Suprapubic skin (tissue), 4 donors: ENCODE measurements around the gene CTNNA2.

ENCODE experiments used
- EP300 ChIP-seq: sonication (generic); formaldehyde crosslinking; IDR thresholded peaks from one replicate; pipeline ENCODE4 v1.6.1; 2017; ENCODE audit warnings: antibody characterized with exemption
- POLR2A ChIP-seq, 2 donors: fragments of 450-650 bp; IDR thresholded peaks; one replicate each; pipeline ENCODE4 v1.6.1; 2017; ENCODE audit warnings: antibody characterized with exemption in 2 of 2, mild to moderate bottlenecking in 2 of 2, moderate library complexity in 2 of 2
- POLR2AphosphoS5 ChIP-seq, 3 donors: sonication (generic); formaldehyde crosslinking; IDR thresholded peaks; one replicate each; pipeline ENCODE4 v1.6.1; 2017; ENCODE audit warnings: antibody characterized with exemption in 3 of 3
- TF ChIP-seq, protein P1 (sequence below), 2 donors: fragments of 200-600 bp in 1 of 2; fragments of 450-650 bp in 1 of 2; sonication (generic) in 1 of 2; IDR thresholded peaks; one replicate each; pipeline ENCODE4 v1.5.1; 2016 to 2019; ENCODE audit warnings: antibody characterized with exemption in 2 of 2, mild to moderate bottlenecking in 1 of 2, moderate library complexity in 1 of 2

DNA sequence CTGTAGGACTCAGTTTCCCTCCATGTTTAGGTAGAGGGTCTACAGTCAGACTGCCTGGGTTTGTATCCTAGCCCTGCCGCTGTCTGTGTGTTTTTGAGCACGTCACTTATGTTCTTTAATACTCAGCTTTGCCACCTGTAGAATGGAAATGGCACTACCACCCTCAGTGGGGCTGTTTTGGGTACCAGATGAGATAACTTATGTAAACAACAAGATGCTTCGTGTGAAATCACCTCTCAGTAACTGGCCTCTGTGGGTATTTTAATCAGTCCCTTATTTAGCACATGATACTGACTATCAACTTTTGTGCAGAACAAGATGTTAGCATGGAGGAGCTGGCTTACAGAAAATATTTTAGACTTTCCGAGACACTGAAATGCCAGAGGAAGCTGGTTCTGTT lies 495.7 kb downstream of the CTNNA2 start:
- TF ChIP-seq POLR2A (IDR thresholded peaks at IDR 0.05) (no peak), EP300 (no peak), POLR2AphosphoS5 (IDR thresholded peaks at IDR 0.05) (no peak)
- TF ChIP-seq, protein P1, sequence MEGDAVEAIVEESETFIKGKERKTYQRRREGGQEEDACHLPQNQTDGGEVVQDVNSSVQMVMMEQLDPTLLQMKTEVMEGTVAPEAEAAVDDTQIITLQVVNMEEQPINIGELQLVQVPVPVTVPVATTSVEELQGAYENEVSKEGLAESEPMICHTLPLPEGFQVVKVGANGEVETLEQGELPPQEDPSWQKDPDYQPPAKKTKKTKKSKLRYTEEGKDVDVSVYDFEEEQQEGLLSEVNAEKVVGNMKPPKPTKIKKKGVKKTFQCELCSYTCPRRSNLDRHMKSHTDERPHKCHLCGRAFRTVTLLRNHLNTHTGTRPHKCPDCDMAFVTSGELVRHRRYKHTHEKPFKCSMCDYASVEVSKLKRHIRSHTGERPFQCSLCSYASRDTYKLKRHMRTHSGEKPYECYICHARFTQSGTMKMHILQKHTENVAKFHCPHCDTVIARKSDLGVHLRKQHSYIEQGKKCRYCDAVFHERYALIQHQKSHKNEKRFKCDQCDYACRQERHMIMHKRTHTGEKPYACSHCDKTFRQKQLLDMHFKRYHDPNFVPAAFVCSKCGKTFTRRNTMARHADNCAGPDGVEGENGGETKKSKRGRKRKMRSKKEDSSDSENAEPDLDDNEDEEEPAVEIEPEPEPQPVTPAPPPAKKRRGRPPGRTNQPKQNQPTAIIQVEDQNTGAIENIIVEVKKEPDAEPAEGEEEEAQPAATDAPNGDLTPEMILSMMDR (IDR thresholded peaks at IDR 0.05): no peak
